ENCODE measurements around the gene LIPF.

The LIPF gene

GRCh38 chr10:88623835-88624234 is 40.4 kb upstream of the LIPF start:
- H3K4me3 ChIP-seq (ENCODE audit: severe bottlenecking): no peak overlapping the region
- H3K4me1 ChIP-seq (ENCODE audit: insufficient read depth, poor library complexity, severe bottlenecking): no peaks in the 10 kb centered on the region
- no peaks in the 10 kb centered on the region for H3K36me3 ChIP-seq (ENCODE audit: low read depth)
- TF ChIP-seq, protein P1, sequence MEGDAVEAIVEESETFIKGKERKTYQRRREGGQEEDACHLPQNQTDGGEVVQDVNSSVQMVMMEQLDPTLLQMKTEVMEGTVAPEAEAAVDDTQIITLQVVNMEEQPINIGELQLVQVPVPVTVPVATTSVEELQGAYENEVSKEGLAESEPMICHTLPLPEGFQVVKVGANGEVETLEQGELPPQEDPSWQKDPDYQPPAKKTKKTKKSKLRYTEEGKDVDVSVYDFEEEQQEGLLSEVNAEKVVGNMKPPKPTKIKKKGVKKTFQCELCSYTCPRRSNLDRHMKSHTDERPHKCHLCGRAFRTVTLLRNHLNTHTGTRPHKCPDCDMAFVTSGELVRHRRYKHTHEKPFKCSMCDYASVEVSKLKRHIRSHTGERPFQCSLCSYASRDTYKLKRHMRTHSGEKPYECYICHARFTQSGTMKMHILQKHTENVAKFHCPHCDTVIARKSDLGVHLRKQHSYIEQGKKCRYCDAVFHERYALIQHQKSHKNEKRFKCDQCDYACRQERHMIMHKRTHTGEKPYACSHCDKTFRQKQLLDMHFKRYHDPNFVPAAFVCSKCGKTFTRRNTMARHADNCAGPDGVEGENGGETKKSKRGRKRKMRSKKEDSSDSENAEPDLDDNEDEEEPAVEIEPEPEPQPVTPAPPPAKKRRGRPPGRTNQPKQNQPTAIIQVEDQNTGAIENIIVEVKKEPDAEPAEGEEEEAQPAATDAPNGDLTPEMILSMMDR (IDR thresholded peaks at IDR 0.05; ENCODE audit: poor library complexity, severe bottlenecking): no peak
- ATAC-seq (ENCODE audit: low read depth) (no peak), DNase-seq (ENCODE audit: low spot score) (no peak)
- no peaks in the 10 kb centered on the region for H3K27me3 ChIP-seq (ENCODE audit: insufficient read depth, poor library complexity, severe bottlenecking)
- H3K9me3 ChIP-seq (ENCODE audit: severe bottlenecking): no peaks in the 10 kb centered on the region
- H3K27ac ChIP-seq (ENCODE audit: poor library complexity, severe bottlenecking): no peak overlapping the region

DNA sequence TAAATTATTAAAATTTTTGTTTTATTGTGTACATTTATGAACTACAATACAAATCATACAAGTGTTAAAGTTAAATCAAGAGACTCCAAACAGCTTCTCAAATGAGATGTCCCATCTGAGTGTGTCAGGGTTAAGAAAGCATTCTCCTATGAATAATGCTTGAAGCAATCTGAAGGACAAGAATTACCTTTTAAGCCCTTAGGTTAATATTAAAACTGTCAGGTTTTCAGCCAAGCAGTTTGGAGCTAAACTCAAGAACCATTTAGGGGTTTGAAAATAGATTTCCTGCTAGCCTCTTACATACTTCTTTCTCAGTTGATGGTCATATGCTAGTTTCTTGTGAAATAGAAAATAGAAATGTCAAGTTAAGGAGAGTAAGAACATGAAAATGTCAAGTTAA is 39.4 kb upstream of the LIPF start:
- Histone ChIP-seq H3K4me3 (ENCODE audit: severe bottlenecking) (no peak overlapping the region), H3K4me1 (ENCODE audit: insufficient read depth, poor library complexity, severe bottlenecking) (no peaks in the 10 kb centered on the region), H3K9me3 (ENCODE audit: severe bottlenecking) (no peaks in the 10 kb centered on the region), H3K27me3 (ENCODE audit: insufficient read depth, poor library complexity, severe bottlenecking) (no peaks in the 10 kb centered on the region), H3K27ac (ENCODE audit: poor library complexity, severe bottlenecking) (no peak overlapping the region), H3K36me3 (ENCODE audit: low read depth) (no peaks in the 10 kb centered on the region)
- DNase-seq (ENCODE audit: low spot score) (no peak), ATAC-seq (ENCODE audit: low read depth) (no peak)
- TF ChIP-seq, protein P1 (IDR thresholded peaks at IDR 0.05; ENCODE audit: poor library complexity, severe bottlenecking): no peak

DNA sequence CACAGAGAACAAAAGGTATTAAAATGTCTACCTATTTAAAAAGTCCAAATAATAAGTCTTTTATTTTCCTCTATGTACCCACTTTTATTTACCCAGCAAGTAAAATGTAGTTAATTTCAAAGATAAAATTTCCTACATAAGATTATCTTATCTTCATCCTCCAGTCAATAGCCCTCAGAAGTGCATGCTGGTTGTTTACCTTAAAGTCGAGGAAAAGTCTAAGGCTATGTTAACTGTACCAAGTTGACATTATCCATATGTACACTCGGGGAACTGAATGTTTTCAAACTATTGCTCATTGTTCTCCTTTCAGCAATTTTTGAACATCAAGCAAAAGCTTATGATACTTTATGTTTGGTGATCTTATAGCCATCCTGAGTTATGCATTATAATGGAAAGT is 24.1 kb upstream of the LIPF start:
- no peaks in the 10 kb centered on the region for H3K9me3 ChIP-seq (ENCODE audit: severe bottlenecking)
- ATAC-seq (ENCODE audit: low read depth): no peak
- no peaks in the 10 kb centered on the region for H3K27me3 ChIP-seq (ENCODE audit: insufficient read depth, poor library complexity, severe bottlenecking)
- TF ChIP-seq, protein P1 (IDR thresholded peaks at IDR 0.05; ENCODE audit: poor library complexity, severe bottlenecking): no peak
- no peaks in the 10 kb centered on the region for H3K36me3 ChIP-seq (ENCODE audit: low read depth)
- peaks cover 25% of the 10 kb centered on the region for H3K4me1 ChIP-seq (ENCODE audit: insufficient read depth, poor library complexity, severe bottlenecking)
- DNase-seq (ENCODE audit: low spot score): no peak
- H3K4me3 ChIP-seq (ENCODE audit: severe bottlenecking): no peak overlapping the region
- no peak overlapping the region for H3K27ac ChIP-seq (ENCODE audit: poor library complexity, severe bottlenecking)

DNA sequence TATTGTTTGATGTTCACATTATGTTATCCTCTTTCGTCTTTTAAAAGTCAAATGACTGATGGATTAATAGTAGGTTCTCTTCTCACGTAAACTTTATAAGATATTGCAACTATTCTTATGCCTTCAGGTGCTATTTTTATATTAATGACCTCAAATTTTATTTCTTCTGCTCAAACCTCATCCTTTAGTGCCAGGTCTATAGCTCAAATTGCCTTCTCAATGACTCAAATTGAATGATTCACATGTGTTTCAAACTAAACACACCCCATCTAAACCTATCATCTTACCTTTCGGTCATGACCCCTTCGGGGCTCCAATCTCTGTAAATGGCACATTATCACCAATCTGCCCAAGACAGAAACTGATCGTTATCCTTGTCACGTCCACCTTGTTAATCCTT is 22.0 kb upstream of the LIPF start:
- H3K4me3 ChIP-seq (ENCODE audit: severe bottlenecking): no peak overlapping the region
- DNase-seq (ENCODE audit: low spot score): no peak
- TF ChIP-seq, protein P1 (IDR thresholded peaks at IDR 0.05; ENCODE audit: poor library complexity, severe bottlenecking): no peak
- ATAC-seq (ENCODE audit: low read depth): peak; percentile 70
- no peaks in the 10 kb centered on the region for H3K9me3 ChIP-seq (ENCODE audit: severe bottlenecking)
- peaks cover 25% of the 10 kb centered on the region for H3K4me1 ChIP-seq (ENCODE audit: insufficient read depth, poor library complexity, severe bottlenecking)
- H3K36me3 ChIP-seq (ENCODE audit: low read depth): no peaks in the 10 kb centered on the region
- peak overlapping the region; percentile 56 for H3K27ac ChIP-seq (ENCODE audit: poor library complexity, severe bottlenecking)
- no peaks in the 10 kb centered on the region for H3K27me3 ChIP-seq (ENCODE audit: insufficient read depth, poor library complexity, severe bottlenecking)

GRCh38 chr10:88642963-88643362 is 21.3 kb upstream of the LIPF start:
- H3K4me3 ChIP-seq (ENCODE audit: severe bottlenecking): no peak overlapping the region
- ATAC-seq (ENCODE audit: low read depth): peak; percentile 80
- H3K36me3 ChIP-seq (ENCODE audit: low read depth): no peaks in the 10 kb centered on the region
- no peak for DNase-seq (ENCODE audit: low spot score)
- H3K27ac ChIP-seq (ENCODE audit: poor library complexity, severe bottlenecking): peak overlapping the region; percentile 56
- no peaks in the 10 kb centered on the region for H3K27me3 ChIP-seq (ENCODE audit: insufficient read depth, poor library complexity, severe bottlenecking)
- TF ChIP-seq, protein P1 (IDR thresholded peaks at IDR 0.05; ENCODE audit: poor library complexity, severe bottlenecking): no peak
- H3K9me3 ChIP-seq (ENCODE audit: severe bottlenecking): no peaks in the 10 kb centered on the region
- peaks cover 25% of the 10 kb centered on the region for H3K4me1 ChIP-seq (ENCODE audit: insufficient read depth, poor library complexity, severe bottlenecking)

All from RWPE2 (cell line).